H7 (cell line): Measurements from ENCODE around the gene DNAJB9. TPM values are rescaled to one million over a fixed set of nuclear protein-coding genes. Genes with fewer than 3 reads are reported as not detected.
"Not testable (repeated sequence)": the region's sequence is repeated elsewhere in the genome, so short reads cannot be mapped to it uniquely, and the experiment has no call there.

Source experiments
- DNase-seq: peaks from one replicate; pipeline ENCODE4 v3.0.0; 2012
- H3K27me3 ChIP-seq: 2 replicates; pipeline ENCODE4 v1.6.0; 2011; ENCODE audit warnings: mild to moderate bottlenecking, low read length; ENCODE audit not compliant: control insufficient read depth, insufficient read depth
- H3K36me3 ChIP-seq: replicated peaks from 2 replicates; pipeline ENCODE4 v1.5.1; 2011; ENCODE audit warnings: low read length; ENCODE audit not compliant: control insufficient read depth, insufficient read depth
- H3K4me3 ChIP-seq: 2 replicates; pipeline ENCODE4 v1.5.1; 2011; ENCODE audit warnings: low read depth, mild to moderate bottlenecking, control low read depth, low read length, moderate library complexity; ENCODE audit not compliant: insufficient read depth
- total RNA-seq: library from RNA; depleted of rRNA; stranded (reverse); fragments of >200 nt; shearing (Covaris generic); gene quantifications from 2 replicates; pipeline ENCODE4 v1.2.3, GENCODE V29; 2014; rRNA removed

The DNAJB9 gene
- 14.7 and 18.5 TPM in 2 replicates for total RNA-seq

DNA sequence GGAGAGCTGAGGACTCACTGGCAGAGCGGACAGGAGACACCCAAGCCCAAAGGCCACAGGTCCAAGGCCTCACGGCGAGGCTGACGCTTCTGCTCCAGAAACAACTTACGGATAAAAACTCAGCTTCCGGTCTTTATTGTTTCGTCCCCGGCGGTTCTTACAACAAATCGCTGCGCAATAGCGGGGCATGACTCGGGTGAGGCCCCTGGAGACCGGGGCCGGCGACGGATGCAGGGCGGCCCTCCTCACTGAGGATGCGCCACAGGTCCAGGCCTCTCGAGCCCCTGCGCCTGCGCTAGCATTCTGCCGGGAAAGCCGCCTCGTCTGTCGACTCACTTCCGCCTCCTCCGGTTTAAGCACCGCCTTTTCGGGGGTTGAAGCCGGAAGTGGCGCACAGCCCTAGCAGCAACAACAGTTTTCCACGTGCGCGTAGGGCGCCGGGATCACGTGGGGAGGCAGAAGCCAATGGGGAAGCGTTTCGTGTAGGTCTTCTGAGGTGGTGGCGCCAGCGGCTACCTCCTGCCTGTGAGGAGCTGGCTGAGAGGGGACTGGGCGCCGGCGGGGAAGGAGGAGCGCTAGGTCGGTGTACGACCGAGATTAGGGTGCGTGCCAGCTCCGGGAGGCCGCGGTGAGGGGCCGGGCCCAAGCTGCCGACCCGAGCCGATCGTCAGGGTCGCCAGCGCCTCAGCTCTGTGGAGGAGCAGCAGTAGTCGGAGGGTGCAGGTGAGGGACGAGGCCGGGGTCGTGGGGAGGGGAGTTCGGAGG is at the start of gene DNAJB9, which contains the start of gene THAP5:
Gene DNAJB9, plus strand, starts transcription at position 494 of the 765 bp plus-strand sequence. CDS start 1,853 bp downstream, outside the sequence.
Gene THAP5, minus strand, starts transcription at position 326 of the 765 bp plus-strand sequence. Its CDS starts 137 bp downstream, at position 189.
- DNase-seq, result peak; percentile 93
- H3K36me3 ChIP-seq, result no peaks in the 10 kb centered on the region; the same call in none of the 2 replicates
- H3K4me3 ChIP-seq, result peak within 1 kb of the TSS; percentile 93
- H3K27me3 ChIP-seq, result no peaks in the 10 kb centered on the region

DNA sequence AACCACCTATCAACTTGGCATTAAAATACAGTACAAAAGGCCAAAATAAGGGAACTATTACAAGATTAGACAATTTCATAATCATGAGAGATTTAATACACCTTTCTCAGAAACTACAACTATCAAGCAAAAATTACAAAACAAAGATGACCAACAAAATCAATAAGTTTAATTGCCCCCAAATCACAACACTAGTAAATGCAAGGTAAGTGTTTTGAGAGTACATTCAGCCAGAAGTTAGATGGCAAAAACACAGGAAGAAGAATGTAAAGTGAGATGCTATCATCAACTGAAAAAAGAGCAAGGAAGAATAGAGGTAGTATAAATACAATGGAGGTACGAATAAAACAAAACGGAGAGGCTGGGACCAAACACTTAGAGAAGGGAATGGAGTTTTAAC is 46.9 kb upstream of the DNAJB9 start:
- H3K36me3 ChIP-seq, result no peaks in the 10 kb centered on the region
- no peak overlapping the region for H3K4me3 ChIP-seq
- no peak for DNase-seq
- H3K27me3 ChIP-seq, result no peaks in the 10 kb centered on the region

GRCh38 chr7:108525327-108525984 is 44.2 kb upstream of the DNAJB9 start:
- DNase-seq, result peak; percentile 86
- Histone ChIP-seq H3K27me3 (no peaks in the 10 kb centered on the region), H3K36me3 (no peaks in the 10 kb centered on the region), H3K4me3 (peak overlapping the region; percentile 87)

DNA sequence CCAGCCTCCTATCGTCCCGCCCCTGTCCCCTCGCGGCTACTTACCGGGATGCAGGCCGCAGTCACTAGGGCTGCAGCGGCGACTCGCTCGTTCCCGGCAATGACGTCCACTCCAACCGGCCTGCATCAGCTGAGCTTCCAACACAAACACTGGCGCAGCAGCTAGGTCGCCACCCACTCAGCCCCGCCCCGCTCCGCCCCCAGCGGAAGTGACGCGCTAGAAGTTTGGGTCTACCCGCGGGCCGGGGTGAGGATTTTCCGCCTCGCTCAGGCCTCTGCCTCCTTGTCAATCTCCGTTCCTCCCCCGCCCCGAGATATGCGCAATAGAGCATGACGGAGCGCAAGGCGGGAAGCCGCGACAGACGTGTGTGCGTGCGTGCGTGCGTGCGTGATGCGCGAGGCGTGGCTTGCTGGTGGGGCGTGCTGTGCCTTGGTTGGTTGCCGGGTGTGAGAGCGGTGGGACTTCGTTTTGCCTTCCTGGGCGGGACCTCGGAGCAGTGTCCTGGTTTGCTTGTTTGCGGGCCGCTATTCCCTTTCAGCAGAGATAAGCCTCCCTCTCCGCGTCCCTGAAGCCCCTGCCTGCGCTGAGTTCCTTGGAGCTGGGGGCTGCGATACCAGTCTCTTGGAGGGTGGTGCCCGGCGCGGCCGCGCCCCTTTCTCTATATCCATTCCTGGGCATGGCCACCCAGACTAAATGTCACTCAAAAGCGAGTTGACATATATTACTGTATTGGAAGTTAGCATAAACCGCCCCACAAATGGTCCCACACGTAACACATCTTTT is 43.5 kb upstream of the DNAJB9 start, which contains the start of gene PNPLA8:
Gene PNPLA8, minus strand, starts transcription at position 151 of the 783 bp plus-strand sequence. CDS start 10,644 bp downstream, outside the sequence.
- peak; percentile 94 for DNase-seq
- H3K27me3 ChIP-seq, result no peaks in the 10 kb centered on the region
- no peaks in the 10 kb centered on the region for H3K36me3 ChIP-seq
- peak within 1 kb of the TSS; percentile 87 for H3K4me3 ChIP-seq

DNA sequence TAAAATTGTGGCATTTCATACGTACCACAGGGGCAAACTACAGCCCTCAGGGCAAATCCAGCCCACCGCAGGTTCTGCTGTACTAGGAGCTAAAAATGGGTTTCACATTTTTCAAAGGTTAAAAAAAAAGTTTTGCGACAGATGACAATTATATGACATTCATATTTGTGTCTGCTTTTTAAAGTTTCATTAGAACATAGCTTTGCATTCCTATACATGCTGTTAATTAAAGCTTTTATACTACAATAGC is 43.0 kb upstream of the DNAJB9 start:
- H3K27me3 ChIP-seq, result no peaks in the 10 kb centered on the region
- no peak for DNase-seq
- peak overlapping the region; percentile 87 for H3K4me3 ChIP-seq
- no peaks in the 10 kb centered on the region for H3K36me3 ChIP-seq

DNA sequence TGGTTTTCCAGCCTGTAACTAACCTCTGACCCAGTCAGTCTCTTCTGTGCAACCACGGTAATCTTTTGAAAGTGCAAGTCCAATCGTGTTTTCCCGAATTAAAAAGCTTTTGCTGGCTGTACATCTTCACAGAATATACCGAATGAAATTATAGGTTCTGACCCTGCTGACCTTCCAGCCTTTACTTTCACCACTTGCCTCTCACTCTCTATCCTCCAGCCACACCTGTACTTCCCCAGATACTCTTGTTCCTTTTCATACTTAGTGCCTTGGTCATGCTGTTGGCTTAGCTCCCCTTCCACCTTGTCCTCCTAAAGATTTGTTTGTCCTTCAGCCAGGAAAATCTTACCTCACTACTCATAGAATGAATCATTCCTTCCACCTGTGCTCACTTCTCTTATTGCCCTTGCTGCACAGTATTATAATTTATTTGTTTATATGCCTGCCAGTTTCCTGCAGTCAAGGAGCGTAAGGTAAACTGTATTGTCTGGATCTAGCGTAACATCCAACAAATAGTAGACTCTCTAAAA is 41.4 kb upstream of the DNAJB9 start:
- no peaks in the 10 kb centered on the region for H3K36me3 ChIP-seq
- H3K27me3 ChIP-seq, result no peaks in the 10 kb centered on the region
- DNase-seq, result no peak
- H3K4me3 ChIP-seq, result no peak overlapping the region

DNA sequence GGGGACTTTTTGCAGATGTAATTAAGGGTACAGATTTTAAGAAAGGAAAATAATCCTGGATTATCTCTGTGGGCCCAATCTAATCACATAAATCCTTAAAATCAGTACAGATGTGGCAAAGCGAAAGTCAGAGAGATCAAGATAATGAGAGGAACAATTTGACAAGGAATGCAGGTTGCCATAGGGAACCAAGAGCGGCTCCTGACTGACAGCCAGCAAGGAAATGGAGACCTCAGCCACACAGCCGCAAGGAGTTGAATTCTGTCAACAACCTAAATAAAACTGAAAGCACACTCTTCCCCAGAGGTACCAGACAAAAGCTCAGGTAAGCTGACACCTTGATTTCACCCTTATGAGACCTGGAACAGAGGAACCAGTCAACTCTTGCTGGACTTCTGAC is 40.3 kb upstream of the DNAJB9 start:
- DNase-seq, result no peak
- Histone ChIP-seq H3K4me3 (no peak overlapping the region), H3K36me3 (no peaks in the 10 kb centered on the region), H3K27me3 (no peaks in the 10 kb centered on the region)

DNA sequence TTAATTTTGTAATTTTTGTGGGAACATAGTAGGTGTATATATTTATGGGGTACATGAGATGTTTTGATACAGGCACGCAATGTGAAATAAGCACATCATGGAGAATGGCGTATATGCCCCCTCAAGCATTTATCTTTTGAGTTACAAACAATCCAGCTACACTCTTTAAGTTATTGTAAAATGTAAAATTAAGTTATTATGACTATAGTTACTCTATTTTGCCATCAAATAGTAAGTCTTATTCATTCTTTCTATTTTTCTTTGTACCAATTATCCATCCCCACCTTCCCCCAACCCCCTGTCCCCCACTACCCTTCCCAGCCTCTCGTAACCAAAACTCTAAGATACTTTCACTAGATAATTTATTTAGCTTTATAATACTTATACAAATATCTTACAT is 36.0 kb upstream of the DNAJB9 start:
- H3K27me3 ChIP-seq, result no peaks in the 10 kb centered on the region
- no peak for DNase-seq
- no peaks in the 10 kb centered on the region for H3K36me3 ChIP-seq
- H3K4me3 ChIP-seq, result no peak overlapping the region

- Histone ChIP-seq H3K4me3 (no peak overlapping the region), H3K27me3 (no peaks in the 10 kb centered on the region), H3K36me3 (no peaks in the 10 kb centered on the region)
- no peak for DNase-seq
These were observed 34.4 kb upstream of the DNAJB9 start for GRCh38 chr7:108535257-108535656.

DNA sequence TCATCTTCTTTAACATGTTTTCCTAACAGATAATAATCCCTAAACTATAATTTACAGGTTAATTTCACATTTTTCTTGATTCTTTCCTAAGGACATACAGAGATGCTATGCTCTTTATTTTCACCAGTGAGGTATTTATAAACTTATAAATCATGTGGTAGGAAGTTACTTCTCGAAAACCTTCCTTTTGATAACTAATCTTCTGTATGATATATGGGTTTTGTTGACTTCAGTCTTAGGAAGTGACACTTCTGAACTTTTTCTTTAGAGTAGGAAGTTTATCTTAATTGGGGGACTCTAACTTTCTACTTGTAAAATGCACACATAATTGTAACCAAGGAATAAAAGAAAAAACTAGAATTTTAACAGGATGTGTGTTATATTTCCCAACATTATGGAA is 33.9 kb upstream of the DNAJB9 start:
- no peak for DNase-seq
- no peak overlapping the region for H3K4me3 ChIP-seq
- H3K36me3 ChIP-seq, result no peaks in the 10 kb centered on the region
- H3K27me3 ChIP-seq, result no peaks in the 10 kb centered on the region

DNA sequence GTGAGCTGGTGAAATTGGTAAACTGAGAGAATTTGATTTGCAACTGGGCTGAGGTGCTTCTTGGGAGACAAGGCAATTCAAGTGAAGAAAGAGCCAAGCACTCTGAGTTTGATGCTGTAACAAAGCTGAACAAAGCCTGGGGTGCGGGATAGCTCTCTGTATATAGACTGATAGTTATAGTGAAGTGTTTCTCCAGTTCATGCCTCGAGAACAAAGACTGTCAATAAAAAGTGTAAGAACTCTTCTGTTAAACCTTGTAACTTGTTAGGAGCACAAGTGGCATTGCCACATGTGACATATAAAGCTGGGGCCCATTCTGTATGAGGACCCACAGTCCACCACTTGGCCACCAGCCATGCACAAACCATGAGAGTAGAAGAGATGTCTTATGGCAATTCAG is 32.4 kb upstream of the DNAJB9 start:
- Histone ChIP-seq H3K27me3 (no peaks in the 10 kb centered on the region), H3K4me3 (no peak overlapping the region)

GRCh38 chr7:108538236-108538635 is 31.4 kb upstream of the DNAJB9 start:
- H3K4me3 ChIP-seq, H3K27me3 ChIP-seq, H3K36me3 ChIP-seq, DNase-seq: not testable (repeated sequence)

More for the DNA sequence above, 32.4 kb upstream of the DNAJB9 start:
- no peaks in the 10 kb centered on the region for H3K36me3 ChIP-seq
- DNase-seq, result no peak

DNA sequence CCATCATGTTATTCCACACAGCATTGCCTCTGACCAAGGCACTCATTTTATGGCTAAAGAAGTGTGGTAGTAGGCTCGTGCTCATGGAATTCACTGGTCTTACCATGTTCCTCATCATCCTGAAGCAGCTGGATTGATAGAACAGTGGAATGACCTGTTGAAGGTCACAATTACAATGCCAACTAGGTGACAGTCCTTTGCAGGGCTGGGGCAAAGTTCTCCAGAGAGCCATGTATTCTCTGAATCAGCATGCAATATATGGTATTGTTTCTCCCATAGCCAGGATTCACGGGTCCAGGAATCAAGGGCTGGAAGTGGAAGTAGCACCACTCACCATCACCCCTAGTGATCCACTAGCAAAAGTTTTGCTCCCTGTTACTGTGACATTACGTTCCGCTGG is 31.0 kb upstream of the DNAJB9 start:
- not testable (repeated sequence) for H3K4me3 ChIP-seq, H3K27me3 ChIP-seq, H3K36me3 ChIP-seq, DNase-seq

- H3K4me3 ChIP-seq, result no peak overlapping the region
- no peaks in the 10 kb centered on the region for H3K36me3 ChIP-seq
- no peak for DNase-seq
- no peaks in the 10 kb centered on the region for H3K27me3 ChIP-seq
These were observed 28.2 kb upstream of the DNAJB9 start for GRCh38 chr7:108541478-108541877.
